Thoracic aorta (tissue), 2 donors: ENCODE results near the gene HOXC10. TPM values are rescaled to one million over a fixed set of nuclear protein-coding genes. Genes with fewer than 3 reads are reported as not detected.

ENCODE experiments used
- ATAC-seq: fragments of 150-250 bp; one replicate; pipeline ENCODE4 v1.8.0; 2017; ENCODE audit warnings: low read depth; ENCODE audit not compliant: insufficient number of reproducible peaks, low FRiP score
- DNase-seq: peaks from one replicate; pipeline ENCODE4 v3.0.0-alpha.2; 2020; ENCODE audit warnings: low spot score
- H3K27ac ChIP-seq, 2 donors: fragments of 200-600 bp; sonication (generic); 1 replicate in 1 of 2; 2 replicates in 1 of 2; pipeline ENCODE4 v1.5.1; 2016; ENCODE audit warnings: mild to moderate bottlenecking in 2 of 2, moderate library complexity in 2 of 2
- H3K27me3 ChIP-seq: fragments of 200-600 bp; sonication (generic); replicated peaks from 2 replicates; pipeline ENCODE4 v1.6.0; 2016; ENCODE audit warnings: mild to moderate bottlenecking; ENCODE audit not compliant: insufficient read depth
- H3K36me3 ChIP-seq: fragments of 200-600 bp; sonication (generic); one replicate; pipeline ENCODE4 v1.5.1; 2016
- H3K4me1 ChIP-seq, 2 donors: fragments of 200-600 bp; sonication (generic); 1 replicate in 1 of 2; 2 replicates in 1 of 2; pipeline versions ENCODE4 v1.5.1 to v1.6.0; 2016; ENCODE audit warnings: low read depth in 2 of 2, mild to moderate bottlenecking in 1 of 2; ENCODE audit not compliant: control insufficient read depth in 1 of 2
- H3K4me3 ChIP-seq: fragments of 200-600 bp; sonication (generic); 2 replicates; pipeline ENCODE4 v1.5.1; 2016; ENCODE audit warnings: mild to moderate bottlenecking
- H3K9me3 ChIP-seq: fragments of 200-600 bp; sonication (generic); 2 replicates; pipeline ENCODE4 v1.5.1; 2016
- total RNA-seq, 2 donors: library from RNA; depleted of rRNA; stranded (reverse); fragments of >200 nt; gene quantifications; one replicate each; pipeline versions ENCODE4 v1.1.0 to v1.2.3, GENCODE V29; 2016
- TF ChIP-seq, protein P1 (sequence below): fragments of 200-600 bp; sonication (generic); IDR thresholded peaks from one replicate; pipeline ENCODE4 v1.5.1; 2019; ENCODE audit warnings: antibody characterized with exemption

HOXC10 gene
- total RNA-seq, 2 donors from 2014 or later = not detected

- Histone ChIP-seq H3K4me3 (no peak overlapping the region), H3K27me3 (peaks cover 45% of the 10 kb centered on the region), H3K4me1 (peaks cover 16 to 24% of the 10 kb centered on the region in 2 donors), H3K27ac (no peak overlapping the region), H3K36me3 (no peaks in the 10 kb centered on the region), H3K9me3 (no peaks in the 10 kb centered on the region)
- no peak for DNase-seq
- ATAC-seq = no peak
- TF ChIP-seq, protein P1, sequence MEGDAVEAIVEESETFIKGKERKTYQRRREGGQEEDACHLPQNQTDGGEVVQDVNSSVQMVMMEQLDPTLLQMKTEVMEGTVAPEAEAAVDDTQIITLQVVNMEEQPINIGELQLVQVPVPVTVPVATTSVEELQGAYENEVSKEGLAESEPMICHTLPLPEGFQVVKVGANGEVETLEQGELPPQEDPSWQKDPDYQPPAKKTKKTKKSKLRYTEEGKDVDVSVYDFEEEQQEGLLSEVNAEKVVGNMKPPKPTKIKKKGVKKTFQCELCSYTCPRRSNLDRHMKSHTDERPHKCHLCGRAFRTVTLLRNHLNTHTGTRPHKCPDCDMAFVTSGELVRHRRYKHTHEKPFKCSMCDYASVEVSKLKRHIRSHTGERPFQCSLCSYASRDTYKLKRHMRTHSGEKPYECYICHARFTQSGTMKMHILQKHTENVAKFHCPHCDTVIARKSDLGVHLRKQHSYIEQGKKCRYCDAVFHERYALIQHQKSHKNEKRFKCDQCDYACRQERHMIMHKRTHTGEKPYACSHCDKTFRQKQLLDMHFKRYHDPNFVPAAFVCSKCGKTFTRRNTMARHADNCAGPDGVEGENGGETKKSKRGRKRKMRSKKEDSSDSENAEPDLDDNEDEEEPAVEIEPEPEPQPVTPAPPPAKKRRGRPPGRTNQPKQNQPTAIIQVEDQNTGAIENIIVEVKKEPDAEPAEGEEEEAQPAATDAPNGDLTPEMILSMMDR = no peak
Observed at GRCh38 chr12:53976172-53976822, 8.6 kb upstream of the HOXC10 start.

DNA sequence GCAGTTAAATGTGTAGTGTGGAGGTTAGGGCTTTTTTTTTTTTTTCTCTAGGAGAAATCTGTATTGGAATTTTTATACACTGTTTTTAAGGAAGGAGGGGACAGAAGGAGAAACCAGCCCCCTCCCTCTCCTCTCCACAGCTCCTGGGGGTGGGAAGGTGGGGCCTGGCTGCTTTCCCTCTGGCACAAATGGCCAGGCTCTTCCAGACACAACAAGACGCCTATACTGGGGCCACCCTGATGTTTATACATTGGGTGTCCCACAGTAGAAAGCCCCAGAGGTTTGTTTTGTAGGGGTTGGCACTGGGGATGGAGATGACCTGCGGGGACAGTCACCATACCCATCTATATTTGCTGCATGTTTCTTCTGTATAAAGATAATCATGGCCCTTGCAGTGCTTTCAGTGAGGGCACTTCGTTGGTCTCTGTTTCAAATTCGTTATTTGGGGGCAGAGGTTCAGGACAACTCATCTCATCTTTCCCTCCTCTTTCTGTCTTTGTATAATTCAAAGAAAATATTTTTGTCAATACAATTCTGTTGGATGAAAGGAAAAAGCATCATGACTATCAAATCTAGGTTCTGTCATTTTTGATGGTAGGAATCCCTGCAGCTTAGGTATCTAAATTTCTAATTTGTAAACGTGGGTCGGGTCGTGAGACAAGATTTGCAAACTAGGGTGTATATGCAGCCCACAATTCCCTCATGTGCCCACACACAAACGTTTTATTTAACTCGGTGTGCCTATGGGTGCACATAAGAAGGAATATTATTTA lies 7.9 kb upstream of the HOXC10 start:
- ATAC-seq = no peak
- H3K4me1 ChIP-seq = peaks cover 16 to 24% of the 10 kb centered on the region in 2 donors
- peaks cover 43% of the 10 kb centered on the region for H3K27me3 ChIP-seq
- H3K9me3 ChIP-seq = no peaks in the 10 kb centered on the region
- no peak for DNase-seq
- TF ChIP-seq, protein P1 = no peak
- H3K27ac ChIP-seq = no peak overlapping the region
- no peaks in the 10 kb centered on the region for H3K36me3 ChIP-seq
- no peak overlapping the region for H3K4me3 ChIP-seq

DNA sequence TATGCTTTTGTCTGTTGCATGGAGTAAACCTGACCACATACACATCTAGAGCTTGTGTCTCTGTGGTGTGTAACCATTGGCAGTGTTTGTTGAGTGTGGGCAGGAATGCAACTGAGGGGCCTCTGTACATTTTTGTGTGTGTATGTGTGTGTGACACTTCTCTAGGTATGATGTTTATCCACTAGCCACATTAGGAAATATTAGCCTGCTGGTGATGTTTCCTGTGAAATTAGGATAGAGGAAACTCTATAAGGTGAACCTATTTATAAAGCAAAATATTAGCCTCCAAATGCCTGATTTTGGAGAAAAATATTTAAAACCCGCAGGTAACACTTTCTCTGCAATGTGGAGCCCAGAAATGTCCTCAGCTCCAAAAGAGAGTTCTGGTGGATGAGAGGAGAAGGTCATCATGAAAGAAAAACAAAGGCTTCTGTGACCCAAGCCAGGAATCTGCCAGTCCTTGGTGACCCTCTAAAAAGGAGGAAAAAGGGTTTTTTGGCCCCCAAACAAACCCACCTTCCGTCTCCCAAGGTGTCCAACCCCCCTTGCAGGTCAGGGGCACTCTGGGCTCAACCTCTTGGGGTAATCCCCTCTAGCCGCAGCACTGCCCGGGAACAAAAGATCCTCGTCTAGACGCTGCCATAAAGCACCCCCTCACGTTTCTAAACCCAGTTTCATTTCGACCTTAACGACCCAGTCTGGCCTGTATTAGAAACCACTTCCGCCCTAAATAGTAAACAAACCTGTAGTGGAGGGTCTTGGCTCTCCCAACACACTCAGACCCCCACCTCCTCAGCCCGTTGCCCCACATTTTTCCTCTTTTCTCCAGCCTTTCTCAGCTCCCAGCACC lies 7.1 kb upstream of the HOXC10 start:
- ATAC-seq (no peak), DNase-seq (no peak)
- Histone ChIP-seq H3K27ac (no peak overlapping the region), H3K27me3 (peaks cover 50% of the 10 kb centered on the region), H3K4me1 (peaks cover 16 to 24% of the 10 kb centered on the region in 2 donors), H3K9me3 (no peaks in the 10 kb centered on the region), H3K4me3 (no peak overlapping the region), H3K36me3 (no peaks in the 10 kb centered on the region)
- TF ChIP-seq, protein P1 = no peak

DNA sequence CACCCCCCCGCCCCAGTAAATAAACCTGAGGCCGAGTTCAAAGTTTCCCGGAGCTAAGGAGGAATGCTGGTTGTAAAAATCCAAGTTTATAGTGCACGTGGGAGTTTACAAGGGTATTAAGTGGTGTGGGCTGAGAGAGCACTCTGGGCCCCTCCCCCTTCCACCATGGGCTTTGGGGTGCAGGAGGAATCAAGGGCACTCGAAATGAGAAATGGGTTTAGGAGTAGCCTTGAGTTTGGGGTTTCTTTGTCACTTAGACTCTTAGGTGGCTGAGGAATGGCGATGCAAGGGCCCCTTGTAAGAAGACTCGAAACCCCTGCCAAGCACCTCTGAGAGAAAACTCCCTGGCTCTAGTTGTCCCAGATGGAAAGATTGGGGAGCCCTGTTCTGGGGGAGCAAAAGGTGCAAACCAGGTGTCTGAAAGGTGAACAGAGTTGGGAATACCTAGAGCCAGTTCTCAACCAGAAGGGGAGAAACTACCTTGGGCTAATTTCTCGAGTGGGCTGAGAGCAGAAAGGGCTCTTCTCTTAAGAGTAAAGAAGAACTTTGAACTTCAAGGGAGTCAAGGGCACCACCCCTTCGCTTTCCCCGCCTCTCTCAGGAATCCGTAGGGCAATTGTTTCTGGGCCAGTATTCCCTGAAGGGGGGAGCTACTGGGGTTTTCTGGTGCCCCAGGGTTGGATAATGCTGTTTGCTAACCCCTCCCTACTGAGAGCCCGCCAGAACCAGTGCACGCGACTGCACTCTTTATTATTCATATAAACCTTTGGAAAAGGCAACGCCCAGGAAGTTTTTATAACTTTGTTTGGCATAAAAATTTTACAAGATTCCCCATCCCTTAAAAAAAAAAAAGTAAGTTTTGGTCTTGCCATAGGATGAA lies 6.2 kb upstream of the HOXC10 start:
- Histone ChIP-seq H3K4me1 (peaks cover 13 to 18% of the 10 kb centered on the region in 2 donors), H3K27me3 (peaks cover 49% of the 10 kb centered on the region), H3K9me3 (no peaks in the 10 kb centered on the region), H3K36me3 (no peaks in the 10 kb centered on the region), H3K27ac (no peak overlapping the region), H3K4me3 (no peak overlapping the region)
- no peak for DNase-seq
- TF ChIP-seq, protein P1 = no peak
- ATAC-seq = no peak
